Neural progenitor cell (in vitro differentiated cells): ENCODE data around the gene GPR68. TPM values are rescaled to one million over a fixed set of nuclear protein-coding genes. Genes with fewer than 3 reads are reported as not detected.

Experiments used
- DNase-seq: peaks from one replicate; pipeline ENCODE4 v3.0.0-alpha.2; 2016; ENCODE audit warnings: low spot score
- H2AFZ ChIP-seq: fragments of 200-600 bp; sonication (generic); replicated peaks from 2 replicates; pipeline ENCODE4 v1.6.1; 2016; ENCODE audit warnings: antibody characterized with exemption
- H3F3A ChIP-seq: fragments of 200-600 bp; sonication (generic); 2 replicates; pipeline ENCODE4 v1.6.1; 2016; ENCODE audit warnings: antibody characterized with exemption, low read depth
- H3K27ac ChIP-seq: fragments of 200-600 bp; sonication (generic); 2 replicates; pipeline ENCODE4 v1.5.1; 2016; ENCODE audit warnings: mild to moderate bottlenecking
- H3K27me3 ChIP-seq: fragments of 200-600 bp; sonication (generic); 2 replicates; pipeline ENCODE4 v1.6.1; 2016; ENCODE audit warnings: mild to moderate bottlenecking, moderate library complexity
- H3K36me3 ChIP-seq: fragments of 200-600 bp; sonication (generic); 2 replicates; pipeline ENCODE4 v1.5.1; 2016
- H3K4me1 ChIP-seq: fragments of 200-600 bp; sonication (generic); 2 replicates; pipeline ENCODE4 v1.6.1; 2016; ENCODE audit warnings: mixed run types
- H3K4me2 ChIP-seq: fragments of 200-600 bp; sonication (generic); 2 replicates; pipeline ENCODE4 v1.6.1; 2016
- H3K4me3 ChIP-seq: fragments of 200-600 bp; sonication (generic); 2 replicates; pipeline ENCODE4 v1.5.1; 2016
- H3K79me2 ChIP-seq: fragments of 200-600 bp; sonication (generic); 2 replicates; pipeline ENCODE4 v1.6.1; 2016; ENCODE audit warnings: low read depth
- H3K9ac ChIP-seq: fragments of 200-600 bp; sonication (generic); 2 replicates; pipeline ENCODE4 v1.6.1; 2016
- H3K9me3 ChIP-seq: fragments of 200-600 bp; sonication (generic); 2 replicates; pipeline ENCODE4 v1.5.1; 2016; ENCODE audit warnings: low read depth
- H4K20me1 ChIP-seq: fragments of 200-600 bp; sonication (generic); 2 replicates; pipeline ENCODE4 v1.6.1; 2016; ENCODE audit warnings: low read depth
- H3K27ac Mint-ChIP-seq: 3 replicates; pipeline ENCODE4 v1.8.0; 2021; ENCODE audit warnings: mixed read lengths
- H3K27me3 Mint-ChIP-seq: 2 replicates; pipeline ENCODE4 v1.8.0; 2022; ENCODE audit warnings: low read depth, mild to moderate bottlenecking, inconsistent platforms, moderate library complexity, mixed read lengths; ENCODE audit not compliant: insufficient read depth
- H3K36me3 Mint-ChIP-seq: 3 replicates; pipeline ENCODE4 v1.8.0; 2021; ENCODE audit warnings: mixed read lengths
- H3K4me1 Mint-ChIP-seq: 3 replicates; pipeline ENCODE4 v1.8.0; 2021; ENCODE audit warnings: mixed read lengths
- H3K4me3 Mint-ChIP-seq: 3 replicates; pipeline ENCODE4 v1.8.0; 2021; ENCODE audit warnings: mild to moderate bottlenecking, moderate library complexity, mixed read lengths
- H3K9me3 Mint-ChIP-seq: 3 replicates; pipeline ENCODE4 v1.8.0; 2020; ENCODE audit warnings: mixed read lengths
- EZH2 ChIP-seq: fragments of 200-600 bp; sonication (generic); IDR thresholded peaks from 2 replicates; pipeline ENCODE4 v1.6.1; 2017; ENCODE audit warnings: antibody characterized with exemption, mild to moderate bottlenecking, moderate library complexity
- EZH2phosphoT487 ChIP-seq: fragments of 200-600 bp; sonication (generic); IDR thresholded peaks from 2 replicates; pipeline ENCODE4 v1.6.1; 2017; ENCODE audit warnings: antibody characterized with exemption
- total RNA-seq: library from RNA; depleted of rRNA; stranded (reverse); fragments of >200 nt; gene quantifications from 2 replicates; pipeline ENCODE4 v1.2.3, GENCODE V29; 2015; ENCODE audit warnings: low replicate concordance
- TF ChIP-seq, protein P1 (sequence below): fragments of 200-600 bp; sonication (generic); IDR thresholded peaks from 2 replicates; pipeline ENCODE4 v1.5.1; 2017; ENCODE audit warnings: antibody characterized with exemption, mild to moderate bottlenecking

GPR68 gene
- total RNA-seq, 1 donor from 2014 or later: not detected

DNA sequence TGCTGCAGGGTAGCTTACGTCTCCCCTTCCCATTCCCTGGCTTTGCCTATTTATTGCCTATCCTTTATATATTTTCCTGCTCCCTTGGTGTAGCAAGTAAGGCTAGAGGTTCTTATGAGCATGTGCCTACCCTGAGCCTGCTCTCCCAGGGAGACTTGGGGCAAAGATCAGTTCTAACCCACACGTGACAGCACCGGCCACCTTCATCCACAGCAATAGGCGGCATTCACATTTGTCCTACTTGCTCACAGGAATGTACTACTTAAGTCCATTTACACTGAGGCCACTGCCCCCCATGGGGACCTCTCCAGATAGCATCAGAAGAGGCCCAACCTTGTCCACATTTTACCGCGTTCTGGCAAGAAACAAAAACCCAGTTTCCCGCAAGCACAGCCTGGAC is 8.7 kb downstream of the GPR68 start:
- Histone ChIP-seq H3K4me3 (no peak overlapping the region), H3F3A (no peaks in the 10 kb centered on the region), H3K9ac (no peak overlapping the region), H3K4me1 (no peaks in the 10 kb centered on the region), H3K36me3 (no peaks in the 10 kb centered on the region), H4K20me1 (no peaks in the 10 kb centered on the region), H3K4me2 (no peak overlapping the region), H2AFZ (no peak overlapping the region), H3K27me3 (no peaks in the 10 kb centered on the region), H3K9me3 (no peaks in the 10 kb centered on the region), H3K27ac (no peak overlapping the region), H3K79me2 (no peaks in the 10 kb centered on the region)
- Mint-ChIP-seq H3K4me3 (no peak overlapping the region), H3K36me3 (peaks cover 3% of the 10 kb centered on the region), H3K27me3 (peaks cover 3% of the 10 kb centered on the region), H3K4me1 (peaks cover 4% of the 10 kb centered on the region), H3K27ac (peak overlapping the region; percentile 29), H3K9me3 (peaks cover 19% of the 10 kb centered on the region)
- no peak for DNase-seq
- TF ChIP-seq EZH2 (no peak), EZH2phosphoT487 (no peak)
- TF ChIP-seq, protein P1, sequence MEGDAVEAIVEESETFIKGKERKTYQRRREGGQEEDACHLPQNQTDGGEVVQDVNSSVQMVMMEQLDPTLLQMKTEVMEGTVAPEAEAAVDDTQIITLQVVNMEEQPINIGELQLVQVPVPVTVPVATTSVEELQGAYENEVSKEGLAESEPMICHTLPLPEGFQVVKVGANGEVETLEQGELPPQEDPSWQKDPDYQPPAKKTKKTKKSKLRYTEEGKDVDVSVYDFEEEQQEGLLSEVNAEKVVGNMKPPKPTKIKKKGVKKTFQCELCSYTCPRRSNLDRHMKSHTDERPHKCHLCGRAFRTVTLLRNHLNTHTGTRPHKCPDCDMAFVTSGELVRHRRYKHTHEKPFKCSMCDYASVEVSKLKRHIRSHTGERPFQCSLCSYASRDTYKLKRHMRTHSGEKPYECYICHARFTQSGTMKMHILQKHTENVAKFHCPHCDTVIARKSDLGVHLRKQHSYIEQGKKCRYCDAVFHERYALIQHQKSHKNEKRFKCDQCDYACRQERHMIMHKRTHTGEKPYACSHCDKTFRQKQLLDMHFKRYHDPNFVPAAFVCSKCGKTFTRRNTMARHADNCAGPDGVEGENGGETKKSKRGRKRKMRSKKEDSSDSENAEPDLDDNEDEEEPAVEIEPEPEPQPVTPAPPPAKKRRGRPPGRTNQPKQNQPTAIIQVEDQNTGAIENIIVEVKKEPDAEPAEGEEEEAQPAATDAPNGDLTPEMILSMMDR: no peak

DNA sequence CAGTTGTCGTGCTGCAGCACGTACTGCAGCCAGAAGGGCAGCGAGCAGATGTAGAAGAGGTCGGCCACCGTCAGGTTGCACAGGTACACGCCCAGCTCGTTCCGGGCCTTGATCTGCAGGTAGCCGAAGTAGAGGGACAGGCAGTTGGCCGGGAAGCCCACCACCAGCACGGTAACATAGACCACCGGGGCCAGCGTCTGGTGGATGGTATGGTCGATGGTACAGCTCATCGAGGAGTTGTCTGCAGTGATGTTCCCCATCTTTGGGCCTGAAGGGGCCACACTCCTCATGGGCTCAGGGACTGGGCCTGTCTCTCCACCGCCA is 9.8 kb downstream of the GPR68 start:
- no peaks in the 10 kb centered on the region for H3K27me3 ChIP-seq
- no peaks in the 10 kb centered on the region for H3F3A ChIP-seq
- TF ChIP-seq EZH2phosphoT487: no peak
- no peak for TF ChIP-seq EZH2
- no peaks in the 10 kb centered on the region for H3K4me1 ChIP-seq
- no peak overlapping the region for H3K4me3 Mint-ChIP-seq
- H3K36me3 ChIP-seq: no peaks in the 10 kb centered on the region
- no peak overlapping the region for H2AFZ ChIP-seq
- peaks cover 10% of the 10 kb centered on the region for H3K36me3 Mint-ChIP-seq
- no peaks in the 10 kb centered on the region for H3K79me2 ChIP-seq
- H3K9ac ChIP-seq: no peak overlapping the region
- no peak overlapping the region for H3K4me2 ChIP-seq
- no peaks in the 10 kb centered on the region for H4K20me1 ChIP-seq
- H3K27ac Mint-ChIP-seq: no peak overlapping the region
- H3K9me3 ChIP-seq: no peaks in the 10 kb centered on the region
- H3K27ac ChIP-seq: no peak overlapping the region
- H3K9me3 Mint-ChIP-seq: peaks cover 20% of the 10 kb centered on the region
- DNase-seq: no peak
- no peaks in the 10 kb centered on the region for H3K27me3 Mint-ChIP-seq
- H3K4me1 Mint-ChIP-seq: peaks cover 4% of the 10 kb centered on the region
- H3K4me3 ChIP-seq: no peak overlapping the region

DNA sequence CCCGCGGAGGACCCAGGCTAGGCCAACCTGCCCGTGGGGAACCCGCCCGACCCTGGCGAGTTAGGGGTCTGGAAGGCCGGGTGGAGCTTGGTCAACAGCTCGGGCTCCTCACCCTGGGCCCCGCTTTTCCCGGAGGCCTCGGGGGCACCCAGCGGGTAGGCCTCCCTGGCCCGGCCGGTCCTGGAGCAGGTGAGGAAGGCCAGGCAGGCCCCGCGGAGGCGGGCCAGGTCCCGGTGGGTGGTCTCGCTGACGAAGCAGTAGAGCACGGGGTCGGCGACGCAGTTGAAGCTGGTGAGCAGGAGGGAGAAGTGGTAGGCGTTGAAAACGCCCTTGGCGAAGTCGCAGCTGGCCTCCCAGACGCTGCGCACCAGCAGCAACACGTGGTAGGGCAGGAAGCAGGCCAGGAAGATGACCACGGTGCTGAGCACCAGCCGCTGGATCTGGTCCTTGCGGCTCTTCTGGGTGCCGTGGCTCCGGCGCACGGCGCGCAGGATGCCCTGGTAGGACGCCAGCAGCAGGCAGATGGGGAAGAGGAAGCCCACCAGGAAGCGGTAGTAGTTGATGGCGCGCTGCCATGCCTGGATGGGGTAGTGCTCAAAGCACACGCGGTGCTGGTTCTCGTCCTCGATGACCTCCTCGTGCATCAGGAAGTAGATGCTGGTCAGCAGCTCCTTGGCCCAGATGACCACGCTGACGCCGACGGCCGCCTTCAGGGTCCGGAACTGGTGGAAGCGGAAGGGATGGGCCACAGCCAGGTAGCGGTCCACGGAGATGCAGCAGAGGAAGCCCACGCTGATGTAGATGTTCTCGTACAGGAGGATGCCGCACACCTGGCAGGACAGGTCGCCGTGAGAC is 10.3 kb downstream of the GPR68 start:
- Histone ChIP-seq H3K27me3 (no peaks in the 10 kb centered on the region), H3K4me2 (no peak overlapping the region), H3K4me3 (no peak overlapping the region), H3K9ac (no peak overlapping the region), H3K27ac (no peak overlapping the region), H3K4me1 (no peaks in the 10 kb centered on the region), H3K36me3 (no peaks in the 10 kb centered on the region), H2AFZ (no peak overlapping the region), H3F3A (no peaks in the 10 kb centered on the region), H3K9me3 (no peaks in the 10 kb centered on the region), H4K20me1 (no peaks in the 10 kb centered on the region), H3K79me2 (no peaks in the 10 kb centered on the region)
- peaks cover 16% of the 10 kb centered on the region for H3K9me3 Mint-ChIP-seq
- TF ChIP-seq EZH2 (no peak), EZH2phosphoT487 (no peak)
- TF ChIP-seq, protein P1: no peak
- no peak overlapping the region for H3K27ac Mint-ChIP-seq
- H3K36me3 Mint-ChIP-seq: peaks cover 14% of the 10 kb centered on the region
- peaks cover 4% of the 10 kb centered on the region for H3K4me1 Mint-ChIP-seq
- no peak overlapping the region for H3K4me3 Mint-ChIP-seq
- no peak for DNase-seq
- H3K27me3 Mint-ChIP-seq: no peaks in the 10 kb centered on the region

DNA sequence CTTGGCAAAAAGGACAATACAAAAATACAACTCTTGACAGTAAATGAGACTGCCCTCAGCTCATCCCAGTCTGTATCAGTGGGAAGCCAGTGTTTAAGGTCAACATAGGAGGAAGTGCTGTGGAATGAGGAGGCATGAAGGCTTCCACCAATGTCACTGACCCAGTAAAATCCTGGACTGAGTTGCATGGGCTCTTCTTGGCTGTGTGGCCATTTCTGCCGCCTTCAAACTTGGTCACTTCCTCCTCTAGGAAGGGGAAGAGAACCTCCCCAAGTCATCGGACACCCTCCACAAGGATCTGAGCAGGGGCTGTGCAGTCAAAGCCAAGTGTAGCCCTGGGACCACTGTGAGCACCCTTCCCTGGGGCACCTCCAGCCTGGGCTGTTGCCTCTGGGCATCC is 11.9 kb downstream of the GPR68 start:
- no peak overlapping the region for H3K4me2 ChIP-seq
- H3K9me3 ChIP-seq: no peaks in the 10 kb centered on the region
- no peak overlapping the region for H2AFZ ChIP-seq
- no peaks in the 10 kb centered on the region for H3K79me2 ChIP-seq
- Mint-ChIP-seq H3K36me3 (peaks cover 14% of the 10 kb centered on the region), H3K27me3 (peaks cover 2% of the 10 kb centered on the region), H3K4me1 (peaks cover 4% of the 10 kb centered on the region), H3K9me3 (peaks cover 16% of the 10 kb centered on the region), H3K27ac (no peak overlapping the region), H3K4me3 (no peak overlapping the region)
- no peaks in the 10 kb centered on the region for H3K36me3 ChIP-seq
- no peaks in the 10 kb centered on the region for H4K20me1 ChIP-seq
- no peaks in the 10 kb centered on the region for H3K4me1 ChIP-seq
- no peak overlapping the region for H3K27ac ChIP-seq
- no peaks in the 10 kb centered on the region for H3K27me3 ChIP-seq
- H3K4me3 ChIP-seq: no peak overlapping the region
- H3K9ac ChIP-seq: no peak overlapping the region
- DNase-seq: no peak
- TF ChIP-seq EZH2phosphoT487 (no peak), EZH2 (no peak)
- TF ChIP-seq, protein P1: no peak
- H3F3A ChIP-seq: no peaks in the 10 kb centered on the region
